K562 (cell line): Measurements from ENCODE around the gene RNPEPL1. TPM values are rescaled to one million over a fixed set of nuclear protein-coding genes. Genes with fewer than 3 reads are reported as not detected.

Experiments used
- ASH1L ChIP-seq: fragments of 450-650 bp; IDR thresholded peaks from 2 replicates; pipeline ENCODE4 v1.6.1; 2018; ENCODE audit warnings: borderline replicate concordance, mild to moderate bottlenecking, low read depth; ENCODE audit not compliant: partially characterized antibody
- ELF4 ChIP-seq: fragments of 450-650 bp; formaldehyde crosslinking; IDR thresholded peaks from 2 replicates; pipeline ENCODE4 v1.4.0; 2022; ENCODE audit warnings: missing genetic modification characterization
- ETV6 ChIP-seq, 3 experiments: fragments of 150-350 bp in 1 of 3; sonication (generic) in 1 of 3; formaldehyde crosslinking in 1 of 3; IDR thresholded peaks; 2 replicates each; pipeline versions ENCODE4 v1.6.1 to v1.8.0; 2014 to 2022; ENCODE audit warnings: borderline replicate concordance in 2 of 3, low read depth in 2 of 3, antibody characterized with exemption in 1 of 3, low read length in 1 of 3, mild to moderate bottlenecking in 1 of 3, missing genetic modification reagents in 1 of 3
- FOXP1 ChIP-seq: sonication (generic); formaldehyde crosslinking; IDR thresholded peaks from 2 replicates; pipeline ENCODE4 v1.8.0; 2022; ENCODE audit warnings: mild to moderate bottlenecking, missing genetic modification reagents
- GTF2A2 ChIP-seq: IDR thresholded peaks from 2 replicates; pipeline ENCODE4 v1.6.1; 2016; ENCODE audit warnings: mild to moderate bottlenecking, missing genetic modification characterization, missing compliant biosample characterization
- HDAC1 ChIP-seq, 2 experiments: fragments of 450-650 bp; IDR thresholded peaks; 2 replicates each; pipeline ENCODE4 v1.6.1; 2016 to 2017; ENCODE audit warnings: inconsistent platforms in 1 of 2, mild to moderate bottlenecking in 1 of 2, moderate library complexity in 1 of 2
- JUN ChIP-seq, 2 experiments: sonication (generic) in 1 of 2; formaldehyde crosslinking in 1 of 2; IDR thresholded peaks; 2 replicates each; pipeline versions ENCODE4 v1.6.1 to v1.8.0; 2012 to 2022; ENCODE audit warnings: borderline replicate concordance in 2 of 2, mild to moderate bottlenecking in 2 of 2, improper control_type of control experiment in 1 of 2, low read depth in 1 of 2, low read length in 1 of 2, missing genetic modification reagents in 1 of 2
- SIN3A ChIP-seq, 2 experiments: fragments of 150-350 bp in 1 of 2; IDR thresholded peaks; 2 replicates each; pipeline ENCODE4 v1.6.1; 2011 to 2016; ENCODE audit warnings: borderline replicate concordance in 2 of 2, low read depth in 2 of 2, low read length in 2 of 2, mild to moderate bottlenecking in 2 of 2, moderate library complexity in 2 of 2; ENCODE audit not compliant: control insufficient read depth in 1 of 2
- SMAD4 ChIP-seq: fragments of 250-450 bp; sonication (Bioruptor Pico); conservative IDR thresholded peaks from 2 replicates; pipeline ENCODE4 v1.8.0; 2021; ENCODE audit warnings: inconsistent platforms, mild to moderate bottlenecking, moderate library complexity
- ZBED1 ChIP-seq: IDR thresholded peaks from 2 replicates; pipeline ENCODE4 v1.6.1; 2014
- ZBTB8A ChIP-seq: fragments of 450-650 bp; IDR thresholded peaks from 2 replicates; pipeline ENCODE4 v1.6.1; 2018; ENCODE audit warnings: mild to moderate bottlenecking, moderate library complexity; ENCODE audit not compliant: partially characterized antibody
- polyA plus RNA-seq, 8 experiments: library from polyadenylated mRNA; depleted of rRNA in 4 of 8; stranded (reverse) in 5 of 8; unstranded in 3 of 8; fragments of >200 nt; fragmentation: Nextera tagmentation in 2 of 8; fragmentation: Illumina TruSeq in 1 of 8; extraction: Ambion mirVana in 2 of 8; extraction: Trizol in 1 of 8; gene quantifications; 2 replicates each; pipeline versions ENCODE4 v1.2.1 to v1.2.3, GENCODE V29; 2011 to 2014; ENCODE audit warnings: inconsistent platforms in 1 of 8, missing spikeins in 1 of 8
- total RNA-seq, 7 experiments: library from RNA; depleted of rRNA in 6 of 7; stranded (reverse); fragments of >200 nt in 6 of 7; fragmentation: Illumina TruSeq in 2 of 7; extraction: Trizol in 2 of 7; gene quantifications; 2 replicates each; pipeline versions ENCODE4 v1.2.1 to v1.2.3, GENCODE V29; 2011 to 2021; ENCODE audit warnings: low replicate concordance in 1 of 7
- TF ChIP-seq, protein P1 (sequence below): fragments of 450-650 bp; IDR thresholded peaks from 2 replicates; pipeline ENCODE4 v1.6.1; 2016; ENCODE audit warnings: mild to moderate bottlenecking, moderate library complexity
- TF ChIP-seq, protein P2 (sequence below): fragments of 450-650 bp; conservative IDR thresholded peaks from 2 replicates; pipeline ENCODE4 v1.6.1; 2016; ENCODE audit warnings: missing genetic modification characterization, low read depth, mild to moderate bottlenecking, missing compliant biosample characterization, moderate library complexity

RNPEPL1 gene
- total and polyA plus RNA-seq, 9 of the 15 experiments (the other 6 are each of a cell fraction or from before 2014, with no cell fraction given): 0.07 to 38.7 (median 5.6) TPM

DNA sequence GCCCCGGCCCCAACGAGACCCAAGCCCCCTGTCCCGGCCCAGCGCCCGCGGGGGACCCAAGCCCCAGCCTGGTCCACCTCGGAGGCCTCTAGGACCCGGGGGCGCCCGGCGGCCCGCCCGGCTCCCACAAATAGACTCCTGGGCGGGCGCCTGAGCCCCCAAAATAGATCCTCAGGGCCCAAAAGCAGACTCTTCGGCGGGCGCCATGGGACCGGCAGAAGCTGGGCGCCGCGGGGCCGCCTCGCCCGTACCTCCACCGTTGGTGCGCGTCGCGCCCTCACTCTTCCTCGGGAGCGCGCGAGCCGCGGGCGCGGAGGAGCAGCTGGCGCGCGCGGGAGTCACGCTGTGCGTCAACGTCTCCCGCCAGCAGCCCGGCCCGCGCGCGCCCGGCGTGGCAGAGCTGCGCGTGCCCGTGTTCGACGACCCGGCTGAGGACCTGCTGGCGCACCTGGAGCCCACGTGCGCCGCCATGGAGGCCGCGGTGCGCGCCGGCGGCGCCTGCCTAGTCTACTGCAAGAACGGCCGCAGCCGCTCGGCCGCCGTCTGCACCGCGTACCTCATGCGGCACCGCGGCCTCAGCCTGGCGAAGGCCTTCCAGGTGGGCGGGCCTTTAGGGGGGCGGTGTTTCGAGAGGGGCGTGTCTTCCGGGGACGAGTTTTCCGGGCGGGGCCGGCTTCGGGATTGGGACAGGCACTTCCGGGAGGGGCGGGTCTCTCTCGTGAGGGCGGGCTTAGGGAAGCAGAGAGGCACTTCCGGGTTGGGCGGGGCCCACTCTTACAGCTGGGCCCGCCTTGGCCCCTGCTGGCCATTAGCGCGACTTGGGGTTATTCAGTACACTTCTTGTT lies 7.6 kb upstream of the RNPEPL1 start (continued):
- TF ChIP-seq, protein P1, sequence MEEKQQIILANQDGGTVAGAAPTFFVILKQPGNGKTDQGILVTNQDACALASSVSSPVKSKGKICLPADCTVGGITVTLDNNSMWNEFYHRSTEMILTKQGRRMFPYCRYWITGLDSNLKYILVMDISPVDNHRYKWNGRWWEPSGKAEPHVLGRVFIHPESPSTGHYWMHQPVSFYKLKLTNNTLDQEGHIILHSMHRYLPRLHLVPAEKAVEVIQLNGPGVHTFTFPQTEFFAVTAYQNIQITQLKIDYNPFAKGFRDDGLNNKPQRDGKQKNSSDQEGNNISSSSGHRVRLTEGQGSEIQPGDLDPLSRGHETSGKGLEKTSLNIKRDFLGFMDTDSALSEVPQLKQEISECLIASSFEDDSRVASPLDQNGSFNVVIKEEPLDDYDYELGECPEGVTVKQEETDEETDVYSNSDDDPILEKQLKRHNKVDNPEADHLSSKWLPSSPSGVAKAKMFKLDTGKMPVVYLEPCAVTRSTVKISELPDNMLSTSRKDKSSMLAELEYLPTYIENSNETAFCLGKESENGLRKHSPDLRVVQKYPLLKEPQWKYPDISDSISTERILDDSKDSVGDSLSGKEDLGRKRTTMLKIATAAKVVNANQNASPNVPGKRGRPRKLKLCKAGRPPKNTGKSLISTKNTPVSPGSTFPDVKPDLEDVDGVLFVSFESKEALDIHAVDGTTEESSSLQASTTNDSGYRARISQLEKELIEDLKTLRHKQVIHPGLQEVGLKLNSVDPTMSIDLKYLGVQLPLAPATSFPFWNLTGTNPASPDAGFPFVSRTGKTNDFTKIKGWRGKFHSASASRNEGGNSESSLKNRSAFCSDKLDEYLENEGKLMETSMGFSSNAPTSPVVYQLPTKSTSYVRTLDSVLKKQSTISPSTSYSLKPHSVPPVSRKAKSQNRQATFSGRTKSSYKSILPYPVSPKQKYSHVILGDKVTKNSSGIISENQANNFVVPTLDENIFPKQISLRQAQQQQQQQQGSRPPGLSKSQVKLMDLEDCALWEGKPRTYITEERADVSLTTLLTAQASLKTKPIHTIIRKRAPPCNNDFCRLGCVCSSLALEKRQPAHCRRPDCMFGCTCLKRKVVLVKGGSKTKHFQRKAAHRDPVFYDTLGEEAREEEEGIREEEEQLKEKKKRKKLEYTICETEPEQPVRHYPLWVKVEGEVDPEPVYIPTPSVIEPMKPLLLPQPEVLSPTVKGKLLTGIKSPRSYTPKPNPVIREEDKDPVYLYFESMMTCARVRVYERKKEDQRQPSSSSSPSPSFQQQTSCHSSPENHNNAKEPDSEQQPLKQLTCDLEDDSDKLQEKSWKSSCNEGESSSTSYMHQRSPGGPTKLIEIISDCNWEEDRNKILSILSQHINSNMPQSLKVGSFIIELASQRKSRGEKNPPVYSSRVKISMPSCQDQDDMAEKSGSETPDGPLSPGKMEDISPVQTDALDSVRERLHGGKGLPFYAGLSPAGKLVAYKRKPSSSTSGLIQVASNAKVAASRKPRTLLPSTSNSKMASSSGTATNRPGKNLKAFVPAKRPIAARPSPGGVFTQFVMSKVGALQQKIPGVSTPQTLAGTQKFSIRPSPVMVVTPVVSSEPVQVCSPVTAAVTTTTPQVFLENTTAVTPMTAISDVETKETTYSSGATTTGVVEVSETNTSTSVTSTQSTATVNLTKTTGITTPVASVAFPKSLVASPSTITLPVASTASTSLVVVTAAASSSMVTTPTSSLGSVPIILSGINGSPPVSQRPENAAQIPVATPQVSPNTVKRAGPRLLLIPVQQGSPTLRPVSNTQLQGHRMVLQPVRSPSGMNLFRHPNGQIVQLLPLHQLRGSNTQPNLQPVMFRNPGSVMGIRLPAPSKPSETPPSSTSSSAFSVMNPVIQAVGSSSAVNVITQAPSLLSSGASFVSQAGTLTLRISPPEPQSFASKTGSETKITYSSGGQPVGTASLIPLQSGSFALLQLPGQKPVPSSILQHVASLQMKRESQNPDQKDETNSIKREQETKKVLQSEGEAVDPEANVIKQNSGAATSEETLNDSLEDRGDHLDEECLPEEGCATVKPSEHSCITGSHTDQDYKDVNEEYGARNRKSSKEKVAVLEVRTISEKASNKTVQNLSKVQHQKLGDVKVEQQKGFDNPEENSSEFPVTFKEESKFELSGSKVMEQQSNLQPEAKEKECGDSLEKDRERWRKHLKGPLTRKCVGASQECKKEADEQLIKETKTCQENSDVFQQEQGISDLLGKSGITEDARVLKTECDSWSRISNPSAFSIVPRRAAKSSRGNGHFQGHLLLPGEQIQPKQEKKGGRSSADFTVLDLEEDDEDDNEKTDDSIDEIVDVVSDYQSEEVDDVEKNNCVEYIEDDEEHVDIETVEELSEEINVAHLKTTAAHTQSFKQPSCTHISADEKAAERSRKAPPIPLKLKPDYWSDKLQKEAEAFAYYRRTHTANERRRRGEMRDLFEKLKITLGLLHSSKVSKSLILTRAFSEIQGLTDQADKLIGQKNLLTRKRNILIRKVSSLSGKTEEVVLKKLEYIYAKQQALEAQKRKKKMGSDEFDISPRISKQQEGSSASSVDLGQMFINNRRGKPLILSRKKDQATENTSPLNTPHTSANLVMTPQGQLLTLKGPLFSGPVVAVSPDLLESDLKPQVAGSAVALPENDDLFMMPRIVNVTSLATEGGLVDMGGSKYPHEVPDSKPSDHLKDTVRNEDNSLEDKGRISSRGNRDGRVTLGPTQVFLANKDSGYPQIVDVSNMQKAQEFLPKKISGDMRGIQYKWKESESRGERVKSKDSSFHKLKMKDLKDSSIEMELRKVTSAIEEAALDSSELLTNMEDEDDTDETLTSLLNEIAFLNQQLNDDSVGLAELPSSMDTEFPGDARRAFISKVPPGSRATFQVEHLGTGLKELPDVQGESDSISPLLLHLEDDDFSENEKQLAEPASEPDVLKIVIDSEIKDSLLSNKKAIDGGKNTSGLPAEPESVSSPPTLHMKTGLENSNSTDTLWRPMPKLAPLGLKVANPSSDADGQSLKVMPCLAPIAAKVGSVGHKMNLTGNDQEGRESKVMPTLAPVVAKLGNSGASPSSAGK: peak; percentile 68
- TF ChIP-seq ETV6 (IDR thresholded peaks at IDR 0.05; ENCODE audit: borderline replicate concordance in 1 of 2, low read depth in 2 of 2, low read length in 1 of 2) (no peak), ETV6 (CRISPR knock-in tag; IDR thresholded peaks at IDR 0.05; ENCODE audit: borderline replicate concordance) (no peak), ZBTB8A (no peak), FOXP1 (CRISPR knock-in tag) (peak; percentile 73), ELF4 (CRISPR knock-in tag) (peak; percentile 96), SMAD4 (CRISPR knock-in tag) (peak; percentile 50; the same call in 1 of the 2 replicates), GTF2A2 (tag) (no peak), HDAC1 (IDR thresholded peaks at IDR 0.05) (no peak), JUN (IDR thresholded peaks at IDR 0.05; ENCODE audit: borderline replicate concordance, low read depth, low read length) (peak; percentile 35; the same call in 1 of the 2 replicates), JUN (CRISPR knock-in tag; IDR thresholded peaks at IDR 0.05; ENCODE audit: borderline replicate concordance) (no peak), ZBED1 (peak; percentile 5; the same call in 1 of the 2 replicates), ASH1L (peak; percentile 64), SIN3A (IDR thresholded peaks at IDR 0.05; ENCODE audit: borderline replicate concordance in 2 of 2, control insufficient read depth in 1 of 2, low read depth in 2 of 2, low read length in 2 of 2) (peak in 1 of 2 experiments; percentile 7; a peak in 1 of 4 replicates)
- TF ChIP-seq, protein P2, sequence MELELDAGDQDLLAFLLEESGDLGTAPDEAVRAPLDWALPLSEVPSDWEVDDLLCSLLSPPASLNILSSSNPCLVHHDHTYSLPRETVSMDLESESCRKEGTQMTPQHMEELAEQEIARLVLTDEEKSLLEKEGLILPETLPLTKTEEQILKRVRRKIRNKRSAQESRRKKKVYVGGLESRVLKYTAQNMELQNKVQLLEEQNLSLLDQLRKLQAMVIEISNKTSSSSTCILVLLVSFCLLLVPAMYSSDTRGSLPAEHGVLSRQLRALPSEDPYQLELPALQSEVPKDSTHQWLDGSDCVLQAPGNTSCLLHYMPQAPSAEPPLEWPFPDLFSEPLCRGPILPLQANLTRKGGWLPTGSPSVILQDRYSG (tag): no peak
